Caco-2 (cell line): ENCODE data around the gene SUMO3. TPM values are rescaled to one million over a fixed set of nuclear protein-coding genes. Genes with fewer than 3 reads are reported as not detected.

Source experiments
- BruUV-seq: library from RNA; stranded (reverse); fragments of 400-500 nt; replicated peaks from 2 replicates; lab custom pipeline; 2021; lab: Mats Ljungman, UMichigan
- CTCF ChIA-PET: fragments of 300-600 bp; sonication (Branson Sonifier 250); formaldehyde crosslinking; loops from one replicate; lab custom pipeline; 2022; ENCODE audit warnings: antibody characterized with exemption; lab: Charles Lee
- POLR2A ChIA-PET: fragments of 300-600 bp; sonication (Branson Sonifier 250); formaldehyde crosslinking; loops from one replicate; lab custom pipeline; 2022; ENCODE audit warnings: antibody characterized with exemption; lab: Charles Lee
- DNase-seq, 2 experiments: peaks; one replicate each; pipeline versions ENCODE4 v3.0.0 to v3.0.0-alpha.2; 2020 to 2022
- H3K27me3 ChIP-seq: replicated peaks from 2 replicates; pipeline ENCODE4 v1.6.0; 2011; ENCODE audit warnings: low read length; ENCODE audit not compliant: control insufficient read depth, insufficient read depth
- H3K36me3 ChIP-seq: 2 replicates; pipeline ENCODE4 v1.5.1; 2011; ENCODE audit warnings: low read length; ENCODE audit not compliant: control insufficient read depth, insufficient read depth
- H3K4me1 ChIP-seq: fragments of 250-450 bp; sonication (Bioruptor Pico); 2 replicates; pipeline ENCODE4 v1.5.1; 2020; ENCODE audit warnings: mild to moderate bottlenecking
- H3K4me3 ChIP-seq: 2 replicates; pipeline ENCODE4 v1.5.1; 2011; ENCODE audit warnings: low read depth, mild to moderate bottlenecking, control low read depth, low read length
- H3K9me3 ChIP-seq: fragments of 250-450 bp; sonication (Bioruptor Pico); 2 replicates; pipeline ENCODE4 v1.5.1; 2020; ENCODE audit warnings: mild to moderate bottlenecking, moderate library complexity
- H3K27ac Mint-ChIP-seq: one replicate; pipeline ENCODE4 v1.8.0; 2022; ENCODE audit warnings: mixed read lengths; ENCODE audit not compliant: unreplicated experiment
- H3K27me3 Mint-ChIP-seq: one replicate; pipeline ENCODE4 v1.8.0; 2022; ENCODE audit warnings: mixed read lengths; ENCODE audit not compliant: insufficient read depth, unreplicated experiment
- H3K36me3 Mint-ChIP-seq: one replicate; pipeline ENCODE4 v1.8.0; 2022; ENCODE audit warnings: mild to moderate bottlenecking, mixed read lengths; ENCODE audit not compliant: insufficient read depth, unreplicated experiment
- H3K4me1 Mint-ChIP-seq: one replicate; pipeline ENCODE4 v1.8.0; 2022; ENCODE audit warnings: low read depth, mixed read lengths; ENCODE audit not compliant: unreplicated experiment
- H3K4me3 Mint-ChIP-seq: one replicate; pipeline ENCODE4 v1.8.0; 2022; ENCODE audit warnings: mild to moderate bottlenecking, moderate library complexity, mixed read lengths; ENCODE audit not compliant: unreplicated experiment
- H3K9me3 Mint-ChIP-seq: one replicate; pipeline ENCODE4 v1.8.0; 2022; ENCODE audit warnings: mixed read lengths; ENCODE audit not compliant: unreplicated experiment
- CTCF ChIP-seq, 2 experiments: fragments of 200-600 bp in 1 of 2; IDR thresholded peaks; 1 replicate in 1 of 2; 2 replicates in 1 of 2; pipeline versions ENCODE4 v1.5.1 to v1.8.0; 2011 to 2022; ENCODE audit warnings: antibody characterized with exemption in 1 of 2, control low read depth in 1 of 2, inconsistent platforms in 1 of 2, low read depth in 1 of 2, low read length in 1 of 2, mild to moderate bottlenecking in 1 of 2, moderate library complexity in 1 of 2; ENCODE audit not compliant: insufficient read depth in 1 of 2, severe bottlenecking in 1 of 2, unreplicated experiment in 1 of 2
- intact Hi-C: fragments of 100-400 bp; cut with micrococcal nuclease; formaldehyde crosslinking; loops from one replicate; pipeline ENCODE4 v1.10.0; 2022; ENCODE audit not compliant: unreplicated experiment
- total RNA-seq: library from RNA; stranded (reverse); gene quantifications from 2 replicates; pipeline ENCODE4 v1.2.3, GENCODE V29; 2022

SUMO3 gene
- total RNA-seq, 1 experiment from 2014 or later, result 118 TPM

- Mint-ChIP-seq H3K9me3 (no peaks in the 10 kb centered on the region), H3K27me3 (no peaks in the 10 kb centered on the region), H3K27ac (no peak overlapping the region), H3K4me3 (no peak overlapping the region), H3K4me1 (peaks cover 8% of the 10 kb centered on the region), H3K36me3 (peaks cover 51% of the 10 kb centered on the region)
- no TSS peak for BruUV-seq
- CTCF ChIA-PET, result no interaction called here
- Histone ChIP-seq H3K4me3 (no peak overlapping the region), H3K9me3 (no peaks in the 10 kb centered on the region), H3K4me1 (no peaks in the 10 kb centered on the region), H3K36me3 (peaks cover 2% of the 10 kb centered on the region; the same call in 1 of the 2 replicates), H3K27me3 (no peaks in the 10 kb centered on the region)
- DNase-seq, result no peak
- no peak for TF ChIP-seq CTCF (IDR thresholded peaks at IDR 0.05; ENCODE audit: insufficient read depth in 1 of 2, low read depth in 1 of 2, low read length in 1 of 2, severe bottlenecking in 1 of 2, unreplicated experiment in 1 of 2)
- POLR2A ChIA-PET, result no interaction called here
- intact Hi-C loops, result no loop called here
These were observed 37.7 kb downstream of the SUMO3 start for GRCh38 chr21:44780137-44780502.

- Mint-ChIP-seq H3K9me3 (no peaks in the 10 kb centered on the region), H3K4me3 (no peak overlapping the region), H3K27me3 (no peaks in the 10 kb centered on the region), H3K27ac (no peak overlapping the region), H3K4me1 (peaks cover 8% of the 10 kb centered on the region), H3K36me3 (peaks cover 55% of the 10 kb centered on the region)
- Histone ChIP-seq H3K4me3 (no peak overlapping the region), H3K27me3 (no peaks in the 10 kb centered on the region), H3K36me3 (peaks cover 2% of the 10 kb centered on the region; the same call in 1 of the 2 replicates), H3K9me3 (no peaks in the 10 kb centered on the region), H3K4me1 (no peaks in the 10 kb centered on the region)
- no peak for TF ChIP-seq CTCF (IDR thresholded peaks at IDR 0.05; ENCODE audit: insufficient read depth in 1 of 2, low read depth in 1 of 2, low read length in 1 of 2, severe bottlenecking in 1 of 2, unreplicated experiment in 1 of 2)
- ChIA-PET POLR2A (no interaction called here), CTCF (interaction anchor here (0.5 to 1.6 kb wide), 2 partner anchors 14 to 268 kb away, joined by 3 to 5 read pairs; no protein-coding TSS in a partner anchor)
- DNase-seq, result no peak
- intact Hi-C loops, result no loop called here
- no TSS peak for BruUV-seq
These were observed 38.3 kb downstream of the SUMO3 start for GRCh38 chr21:44779417-44780136.

GRCh38 chr21:44778983-44779382 lies 38.9 kb downstream of the SUMO3 start:
- peaks cover 8% of the 10 kb centered on the region for H3K4me1 Mint-ChIP-seq
- no peaks in the 10 kb centered on the region for H3K27me3 Mint-ChIP-seq
- no peaks in the 10 kb centered on the region for H3K9me3 Mint-ChIP-seq
- H3K36me3 ChIP-seq, result peaks cover 2% of the 10 kb centered on the region; the same call in 1 of the 2 replicates
- no peak overlapping the region for H3K4me3 Mint-ChIP-seq
- ChIA-PET POLR2A (no interaction called here), CTCF (interaction anchor here (1.6 kb wide), 1 partner anchor 14 kb away, joined by 5 read pairs; no protein-coding TSS in a partner anchor)
- TF ChIP-seq CTCF (IDR thresholded peaks at IDR 0.05; ENCODE audit: insufficient read depth in 1 of 2, low read depth in 1 of 2, low read length in 1 of 2, severe bottlenecking in 1 of 2, unreplicated experiment in 1 of 2), result no peak
- no peak overlapping the region for H3K27ac Mint-ChIP-seq
- peaks cover 57% of the 10 kb centered on the region for H3K36me3 Mint-ChIP-seq
- no peak for DNase-seq
- no peaks in the 10 kb centered on the region for H3K27me3 ChIP-seq
- H3K4me1 ChIP-seq, result peaks cover 2% of the 10 kb centered on the region; the same call in 1 of the 2 replicates
- H3K4me3 ChIP-seq, result no peak overlapping the region
- BruUV-seq, result no TSS peak
- no peaks in the 10 kb centered on the region for H3K9me3 ChIP-seq
- intact Hi-C loops, result no loop called here
